K562 (cell line): ENCODE measurements around the gene KLC3. TPM values are rescaled to one million over a fixed set of nuclear protein-coding genes. Genes with fewer than 3 reads are reported as not detected.
A peak's percentile ranks its signal among the peaks of the same experiment; 100 is the strongest.

Experiments used
- ATAC-seq: fragments of 200-7000 bp; cut with Tn5 transposase; 3 replicates; pipeline ENCODE4 v1.9.1; 2020; ENCODE audit warnings: moderate library complexity
- BruUV-seq: library from RNA; stranded (reverse); fragments of 400-500 nt; replicated peaks from 2 replicates; lab custom pipeline; 2021; lab: Mats Ljungman, UMichigan
- CTCF ChIA-PET: fragments of 300-600 bp; formaldehyde crosslinking; extraction: SDS; loops from one replicate; lab custom pipeline; 2021; ENCODE audit warnings: low intra/inter-chr PET ratio; lab: Yijun Ruan, JAX
- POLR2A ChIA-PET: fragments of 300-600, 350-650 bp; sonication (Branson Sonifier 250); formaldehyde crosslinking; extraction: SDS; loops from one replicate; lab custom pipeline; 2021; ENCODE audit warnings: antibody characterized with exemption, inconsistent platforms; lab: Yijun Ruan, JAX
- DNase-seq, 4 experiments: peaks; one replicate each; pipeline versions ENCODE4 v3.0.0 to v3.0.0-alpha.2; 2011 to 2018; ENCODE audit warnings: low spot score in 3 of 4, mixed read lengths in 3 of 4; ENCODE audit errors: extremely low read depth in 1 of 4
- FAIRE-seq: peaks from 2 replicates; lab custom pipeline; 2011; peaks lifted over from hg19 to GRCh38; lab: Jason Lieb, UNC
- H2AFZ ChIP-seq: 2 replicates; pipeline ENCODE4 v1.6.0; 2011; ENCODE audit warnings: low read depth, low read length, control low read depth, inconsistent platforms
- H3K27ac ChIP-seq: fragments of 200-600 bp; 3 replicates; pipeline ENCODE4 v1.8.0; 2011; ENCODE audit warnings: low read depth, mild to moderate bottlenecking, control low read depth, inconsistent platforms, low read length, moderate library complexity, mixed read lengths; ENCODE audit errors: extremely low read depth
- H3K27me3 ChIP-seq, 2 experiments: fragments of 300-600 bp in 1 of 2; 2 replicates in 1 of 2; 3 replicates in 1 of 2; pipeline versions ENCODE4 v1.6.0 to v1.8.0; 2011; ENCODE audit warnings: inconsistent platforms in 2 of 2, low read length in 2 of 2, mild to moderate bottlenecking in 1 of 2, mixed read lengths in 1 of 2, moderate library complexity in 1 of 2; ENCODE audit not compliant: control insufficient read depth in 2 of 2, insufficient read depth in 2 of 2
- H3K36me3 ChIP-seq: fragments of 300-600 bp; 3 replicates; pipeline ENCODE4 v1.8.0; 2011; ENCODE audit warnings: mild to moderate bottlenecking, low read length, inconsistent platforms; ENCODE audit not compliant: control insufficient read depth, insufficient read depth
- H3K4me1 ChIP-seq, 2 experiments: fragments of 200-600 bp in 1 of 2; replicated peaks in 1 of 2; 2 replicates in 1 of 2; 3 replicates in 1 of 2; pipeline versions ENCODE4 v1.5.1 to v1.8.0; 2011; ENCODE audit warnings: inconsistent platforms in 2 of 2, low read length in 2 of 2, mild to moderate bottlenecking in 1 of 2, mixed read lengths in 1 of 2, moderate library complexity in 1 of 2; ENCODE audit not compliant: control insufficient read depth in 2 of 2, insufficient read depth in 2 of 2
- H3K4me2 ChIP-seq: 2 replicates; pipeline ENCODE4 v1.6.1; 2011; ENCODE audit warnings: low read length, control low read depth, inconsistent platforms, mixed read lengths; ENCODE audit not compliant: insufficient read depth
- H3K4me3 ChIP-seq: fragments of 200-600 bp; sonication (generic), shearing (Covaris generic); 2 replicates; pipeline ENCODE4 v1.5.1; 2016; ENCODE audit warnings: control low read depth, inconsistent platforms
- H3K79me2 ChIP-seq: fragments of 200-600 bp; 3 replicates; pipeline ENCODE4 v1.8.0; 2011; ENCODE audit warnings: low read length, inconsistent platforms; ENCODE audit not compliant: control insufficient read depth, insufficient read depth
- H3K9ac ChIP-seq, 2 experiments: 2 replicates each; pipeline versions ENCODE4 v1.6.0 to v1.6.1; 2011; ENCODE audit warnings: low read depth in 2 of 2, low read length in 2 of 2, control low read depth in 1 of 2, inconsistent platforms in 1 of 2, mild to moderate bottlenecking in 1 of 2, mixed read lengths in 1 of 2; ENCODE audit not compliant: insufficient read depth in 1 of 2
- H3K9me1 ChIP-seq: one replicate; pipeline ENCODE4 v1.6.0; 2011; ENCODE audit warnings: inconsistent platforms, mild to moderate bottlenecking, low read length, moderate library complexity; ENCODE audit not compliant: control insufficient read depth, insufficient read depth
- H3K9me3 ChIP-seq: replicated peaks from 2 replicates; pipeline ENCODE4 v1.5.1; 2011; ENCODE audit warnings: low read depth, low read length, inconsistent platforms; ENCODE audit not compliant: control insufficient read depth, insufficient read depth
- H4K20me1 ChIP-seq: replicated peaks from 2 replicates; pipeline ENCODE4 v1.6.1; 2011; ENCODE audit warnings: low read length, inconsistent platforms, mixed read lengths; ENCODE audit not compliant: control insufficient read depth, insufficient read depth
- ARID3B ChIP-seq: fragments of 250-450 bp; sonication (Bioruptor Pico); IDR thresholded peaks from 2 replicates; pipeline ENCODE4 v1.4.0; 2020; ENCODE audit warnings: borderline replicate concordance
- ATF4 ChIP-seq: fragments of 450-650 bp; formaldehyde crosslinking; IDR thresholded peaks from 2 replicates; pipeline ENCODE4 v1.4.0; 2022; ENCODE audit warnings: mild to moderate bottlenecking, moderate library complexity
- EP300 ChIP-seq: IDR thresholded peaks from 2 replicates; pipeline ENCODE4 v1.6.1; 2012; ENCODE audit warnings: low read length, improper control_type of control experiment
- MBD2 ChIP-seq: sonication (generic); IDR thresholded peaks from 2 replicates; pipeline ENCODE4 v1.6.1; 2016; ENCODE audit warnings: low read depth, borderline replicate concordance
- MTA2 ChIP-seq: fragments of 450-650 bp; IDR thresholded peaks from 2 replicates; pipeline ENCODE4 v1.6.1; 2016; ENCODE audit warnings: low read depth
- NBN ChIP-seq: fragments of 450-650 bp; IDR thresholded peaks from 2 replicates; pipeline ENCODE4 v1.6.1; 2016; ENCODE audit warnings: low read depth, mild to moderate bottlenecking
- POLR2AphosphoS2 ChIP-seq: IDR thresholded peaks from 2 replicates; pipeline ENCODE4 v1.6.1; 2012; ENCODE audit warnings: low read length, improper control_type of control experiment
- RBBP5 ChIP-seq: fragments of 200-600 bp; sonication (generic); IDR thresholded peaks from 2 replicates; pipeline ENCODE4 v1.6.1; 2012; ENCODE audit warnings: borderline replicate concordance, mild to moderate bottlenecking, low read length, control low read depth, inconsistent platforms; ENCODE audit not compliant: insufficient read depth, poor library complexity, severe bottlenecking
- THAP7 ChIP-seq: fragments of 250-450 bp; sonication (Bioruptor Pico); IDR thresholded peaks from 2 replicates; pipeline ENCODE4 v1.5.0; 2021
- USF2 ChIP-seq: sonication (generic); formaldehyde crosslinking; IDR thresholded peaks from 2 replicates; pipeline ENCODE4 v1.5.0; 2020; ENCODE audit warnings: missing genetic modification reagents
- ZNF584 ChIP-seq: fragments of 200-800 bp; sonication (Bioruptor generic); IDR thresholded peaks from 2 replicates; pipeline ENCODE4 v1.6.1; 2016; ENCODE audit warnings: low read depth, mild to moderate bottlenecking, missing genetic modification characterization, missing compliant biosample characterization
- WGBS: fragments of 100-300 bp; shearing (Covaris generic); methylation state at CpG from one replicate; pipeline ENCODE4 v1.1.6; 2016; ENCODE audit warnings: low coverage, mixed read lengths; ENCODE audit not compliant: insufficient coverage; ENCODE audit errors: missing lambda C conversion rate; 5-methylcytosine and 5-hydroxymethylcytosine counted together
- in situ Hi-C: fragments of 300-500 bp; cut with MboI; formaldehyde crosslinking; loops from 4 replicates; pipeline ENCODE4 v1.15.0; 2018; ENCODE audit warnings: inconsistent platforms, mixed read lengths
- intact Hi-C: fragments of 100-400 bp; cut with micrococcal nuclease; formaldehyde crosslinking; loops from 2 replicates; pipeline ENCODE4 v1.14.2; 2022
- polyA plus RNA-seq, 8 experiments: library from polyadenylated mRNA; depleted of rRNA in 4 of 8; stranded (reverse) in 5 of 8; unstranded in 3 of 8; fragments of >200 nt; fragmentation: Nextera tagmentation in 2 of 8; fragmentation: Illumina TruSeq in 1 of 8; extraction: Ambion mirVana in 2 of 8; extraction: Trizol in 1 of 8; gene quantifications; 2 replicates each; pipeline versions ENCODE4 v1.2.1 to v1.2.3, GENCODE V29; 2011 to 2014; ENCODE audit warnings: inconsistent platforms in 1 of 8, missing spikeins in 1 of 8
- total RNA-seq, 7 experiments: library from RNA; depleted of rRNA in 6 of 7; stranded (reverse); fragments of >200 nt in 6 of 7; fragmentation: Illumina TruSeq in 2 of 7; extraction: Trizol in 2 of 7; gene quantifications; 2 replicates each; pipeline versions ENCODE4 v1.2.1 to v1.2.3, GENCODE V29; 2011 to 2021; ENCODE audit warnings: low replicate concordance in 1 of 7
- TF ChIP-seq, protein P1 (sequence below): IDR thresholded peaks from 2 replicates; pipeline ENCODE4 v1.6.1; 2014; ENCODE audit warnings: antibody characterized with exemption

Gene KLC3
- total and polyA plus RNA-seq, 9 of the 15 experiments (the other 6 are each of a cell fraction or from before 2014, with no cell fraction given) = 0.03 to 1.2 (median 0.59) TPM; not detected in 3

DNA sequence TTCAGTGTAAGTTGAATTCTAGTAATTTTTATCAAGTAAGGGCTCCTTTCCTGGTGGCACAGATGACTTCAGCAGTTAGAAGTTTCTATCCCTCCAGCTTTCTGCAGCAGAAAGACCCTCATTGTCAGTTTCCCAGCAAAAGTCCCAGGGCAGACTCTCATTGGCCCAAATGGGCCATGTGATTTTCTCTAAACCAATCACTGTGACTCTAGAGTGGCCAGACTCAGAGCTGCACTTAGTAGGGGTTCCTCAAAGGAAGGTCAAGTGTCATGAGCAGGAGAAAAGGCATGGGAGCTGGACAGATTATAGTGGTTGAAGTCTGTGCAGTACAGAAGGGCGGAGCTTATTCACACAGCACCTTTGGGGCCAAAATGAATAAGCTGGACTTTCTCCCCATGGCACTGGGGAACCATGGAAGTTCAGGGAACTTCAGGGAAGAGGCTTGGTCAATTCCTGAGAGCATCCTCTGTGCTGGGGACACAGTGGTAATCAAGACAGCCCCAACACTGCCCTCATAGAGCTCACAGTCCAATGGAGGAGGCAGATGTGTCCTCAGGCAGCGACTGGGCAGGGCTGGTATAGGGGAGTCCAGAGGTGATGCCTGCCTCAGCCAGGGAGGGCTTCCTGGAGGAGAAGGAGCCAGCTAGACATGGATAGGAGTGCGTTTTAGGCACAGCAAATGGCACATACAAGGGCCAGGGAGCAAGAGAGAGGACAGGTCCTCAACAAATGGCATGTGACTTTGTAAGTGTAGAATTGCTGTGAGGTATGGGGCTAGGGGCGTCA lies 36.2 kb upstream of the KLC3 start (continued):
- TF ChIP-seq EP300 = no peak
- 0 out of 2 replicates have a peak, but pooled peaks have one; percentile 14 for TF ChIP-seq POLR2AphosphoS2
- no peak for TF ChIP-seq ZNF584 (CRISPR knock-in tag)
- TF ChIP-seq USF2 = peak; percentile 71

DNA sequence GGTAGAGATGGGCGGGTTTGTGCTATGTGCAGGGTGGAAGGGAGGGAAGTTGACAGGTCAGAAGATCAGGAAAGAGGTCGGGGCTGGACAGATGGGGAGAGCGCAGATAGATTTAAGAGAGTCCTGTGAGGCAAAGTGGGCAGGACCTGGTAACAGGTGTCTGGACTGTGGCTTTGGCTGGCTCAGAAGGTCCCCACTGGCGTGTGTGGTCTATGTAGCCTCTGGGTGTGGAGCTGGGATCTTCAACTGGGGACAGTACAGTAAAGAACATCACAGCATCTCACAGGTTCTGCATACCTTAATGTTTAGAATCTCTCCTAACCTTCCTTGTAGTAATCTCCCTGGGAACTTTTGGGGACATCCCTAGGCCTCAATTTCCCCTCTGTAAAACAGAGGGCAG lies 35.5 kb upstream of the KLC3 start:
- H3K27ac ChIP-seq = no peak overlapping the region
- H3K4me3 ChIP-seq = no peak overlapping the region
- intact Hi-C loops (no loop called here), in situ Hi-C loops (no loop called here)
- ATAC-seq (no peak), DNase-seq (no peak), FAIRE-seq (no peak)
- H2AFZ ChIP-seq = no peak overlapping the region
- no peaks in the 10 kb centered on the region for H3K79me2 ChIP-seq
- POLR2A ChIA-PET = interaction anchor here (1.5 kb wide), 1 partner anchor 13 kb away, joined by 6 read pairs; no protein-coding TSS in a partner anchor
- H3K4me2 ChIP-seq = no peak overlapping the region
- no peaks in the 10 kb centered on the region for H3K36me3 ChIP-seq
- BruUV-seq = no TSS peak
- H3K27me3 ChIP-seq = no peaks in the 10 kb centered on the region
- no peaks in the 10 kb centered on the region for H3K9me1 ChIP-seq
- no peak overlapping the region for H3K9ac ChIP-seq
- peaks cover 8 to 26% of the 10 kb centered on the region in 2 experiments; a peak in 4 of 5 replicates for H3K4me1 ChIP-seq
- no peaks in the 10 kb centered on the region for H4K20me1 ChIP-seq
- WGBS = 15% methylated on average over 4 of the region's 4 CpGs
- CTCF ChIA-PET = no interaction called here
- 0 out of 2 replicates have a peak, but pooled peaks cover 2% of the 10 kb centered on the region for H3K9me3 ChIP-seq
- TF ChIP-seq RBBP5 = no peak
- no peak for TF ChIP-seq MBD2
- TF ChIP-seq ARID3B = no peak
- TF ChIP-seq, protein P1, sequence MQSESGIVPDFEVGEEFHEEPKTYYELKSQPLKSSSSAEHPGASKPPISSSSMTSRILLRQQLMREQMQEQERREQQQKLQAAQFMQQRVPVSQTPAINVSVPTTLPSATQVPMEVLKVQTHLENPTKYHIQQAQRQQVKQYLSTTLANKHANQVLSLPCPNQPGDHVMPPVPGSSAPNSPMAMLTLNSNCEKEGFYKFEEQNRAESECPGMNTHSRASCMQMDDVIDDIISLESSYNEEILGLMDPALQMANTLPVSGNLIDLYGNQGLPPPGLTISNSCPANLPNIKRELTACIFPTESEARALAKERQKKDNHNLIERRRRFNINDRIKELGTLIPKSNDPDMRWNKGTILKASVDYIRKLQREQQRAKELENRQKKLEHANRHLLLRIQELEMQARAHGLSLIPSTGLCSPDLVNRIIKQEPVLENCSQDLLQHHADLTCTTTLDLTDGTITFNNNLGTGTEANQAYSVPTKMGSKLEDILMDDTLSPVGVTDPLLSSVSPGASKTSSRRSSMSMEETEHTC = no peak
- TF ChIP-seq MTA2 = no peak
- TF ChIP-seq NBN = no peak
- TF ChIP-seq ATF4 (CRISPR knock-in tag) = no peak
- TF ChIP-seq THAP7 (CRISPR knock-in tag) = no peak
